Measurements from ENCODE around the gene ATP5MG. TPM values are rescaled to one million over a fixed set of nuclear protein-coding genes. Genes with fewer than 3 reads are reported as not detected.
"Not testable (repeated sequence)": the region's sequence is repeated elsewhere in the genome, so short reads cannot be mapped to it uniquely, and the experiment has no call there.

The ATP5MG gene
- total RNA-seq, 1 experiment from 2014 or later: 227 TPM

DNA sequence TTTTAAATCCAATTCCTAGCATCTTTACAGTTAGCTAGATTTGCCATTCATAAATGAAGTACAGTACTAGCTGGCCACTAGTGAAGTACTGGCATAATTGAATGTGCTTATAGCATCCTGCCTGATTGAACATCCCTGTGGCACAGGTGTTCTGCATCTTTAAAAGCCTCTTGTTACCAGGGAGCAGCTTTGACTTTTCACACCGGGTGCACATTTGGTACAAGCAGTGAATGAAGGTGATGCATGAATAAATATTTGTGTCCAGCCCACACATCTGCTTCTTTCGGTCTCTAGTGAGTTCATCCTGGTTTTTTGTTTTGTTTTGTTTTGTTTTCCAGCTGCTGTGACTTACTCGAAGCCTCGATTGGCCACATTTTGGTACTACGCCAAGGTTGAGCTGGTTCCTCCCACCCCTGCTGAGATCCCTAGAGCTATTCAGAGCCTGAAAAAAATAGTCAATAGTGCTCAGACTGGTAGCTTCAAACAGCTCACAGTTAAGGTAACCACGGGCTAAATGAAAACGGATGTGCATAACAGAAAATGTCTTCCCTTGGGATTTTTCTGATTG lies 5.3 kb downstream of the ATP5MG start:
- no peak for DNase-seq (ENCODE audit: low spot score)

DNA sequence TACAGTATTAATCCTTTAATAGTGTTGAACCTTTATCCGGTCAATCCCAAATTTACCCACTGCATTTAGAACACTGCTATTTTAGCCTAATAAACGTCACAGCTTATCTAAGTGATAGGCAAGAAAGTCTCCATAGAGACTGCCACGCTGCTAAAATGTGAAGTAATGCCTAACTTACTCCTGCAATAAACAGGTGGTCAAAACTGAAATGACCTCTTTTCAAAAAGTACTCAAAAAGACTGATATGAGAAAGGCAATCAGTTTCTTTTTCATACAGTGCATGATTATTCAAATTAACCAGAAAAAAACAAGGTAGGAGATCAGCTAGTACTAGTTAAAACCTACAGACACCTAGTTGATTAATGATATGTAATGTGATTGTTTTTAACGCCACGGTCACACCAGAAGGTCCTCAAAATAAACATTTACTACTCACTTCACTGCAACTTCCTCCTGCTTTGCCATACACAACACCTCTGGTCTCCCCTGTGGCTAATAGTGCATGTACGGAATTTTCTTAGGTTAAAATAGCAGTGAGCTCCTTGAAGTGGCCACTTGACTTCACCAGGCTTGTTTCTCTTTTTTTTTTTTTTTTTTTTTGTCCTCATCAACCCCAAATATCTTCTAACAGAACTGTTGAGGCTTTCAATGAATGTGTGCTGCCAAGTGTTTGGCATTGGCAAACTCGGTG lies 8.8 kb downstream of the ATP5MG start:
- DNase-seq (ENCODE audit: low spot score): no peak

DNA sequence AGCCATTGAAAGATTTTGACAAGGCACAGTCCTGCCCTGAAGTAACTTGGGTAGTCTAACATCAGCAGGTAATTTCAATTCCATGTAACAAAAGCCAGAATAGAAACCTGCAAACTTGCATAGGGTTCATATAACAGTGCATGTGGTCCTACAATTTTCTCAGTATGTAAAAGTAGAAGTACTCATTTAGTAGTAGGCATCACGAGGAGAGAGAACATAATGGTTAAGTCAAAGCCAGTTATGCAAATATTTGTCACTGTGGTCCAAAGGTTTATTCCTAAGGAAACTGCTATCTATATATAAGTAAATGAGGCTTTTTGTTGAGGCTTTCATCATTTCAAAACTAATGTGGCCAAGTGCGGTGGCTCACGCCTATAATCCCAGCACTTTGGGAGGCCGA lies 10.1 kb downstream of the ATP5MG start:
- no peak for DNase-seq (ENCODE audit: low spot score)

DNA sequence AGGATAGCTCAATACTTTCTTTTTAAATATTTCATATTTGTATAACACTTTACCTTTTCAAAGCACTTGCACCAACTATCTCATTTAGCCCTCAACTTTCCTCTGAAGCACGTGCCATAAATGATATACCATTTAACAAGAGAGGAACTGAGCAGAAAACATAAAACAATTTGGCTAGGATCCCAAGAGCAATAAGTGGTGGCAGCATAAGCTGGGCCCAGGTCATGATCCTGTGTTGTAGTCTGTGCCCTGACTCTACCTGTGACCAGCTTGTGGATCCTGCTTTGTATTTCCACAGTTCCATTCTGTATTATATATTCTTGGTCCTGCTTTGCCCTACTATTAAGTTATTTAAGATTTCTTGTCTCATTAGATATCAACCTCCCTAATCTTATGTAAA lies 11.5 kb downstream of the ATP5MG start:
- DNase-seq (ENCODE audit: low spot score): no peak

DNA sequence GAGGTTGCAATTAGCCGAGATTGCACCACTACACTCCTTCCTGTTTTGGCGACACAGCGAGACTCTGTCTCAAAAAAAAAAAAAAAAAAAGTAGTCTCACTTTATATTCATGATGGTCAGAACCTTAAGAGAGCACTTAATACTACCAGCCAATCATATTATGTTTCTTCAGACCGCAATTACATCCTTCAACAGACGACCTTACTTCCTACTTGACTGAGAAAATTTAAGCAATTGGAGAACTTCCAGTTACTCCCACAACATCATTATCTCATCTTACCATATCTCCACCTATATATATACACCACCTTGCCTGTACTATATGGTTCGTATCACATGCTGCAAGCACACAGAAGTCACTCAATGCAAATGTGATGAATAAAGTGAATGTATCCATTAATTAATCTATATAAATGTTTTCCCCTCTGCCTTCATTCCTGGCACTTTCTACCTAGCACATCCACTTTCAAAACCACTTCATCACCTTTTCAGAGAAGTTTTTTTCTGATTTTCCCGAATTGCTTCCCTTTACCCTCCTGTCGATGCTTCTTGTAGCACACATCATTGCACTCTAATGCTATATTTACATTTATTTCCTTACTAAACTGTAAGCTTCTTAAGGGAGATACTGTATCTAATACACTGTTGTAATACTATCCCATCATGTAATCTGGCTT lies 13.8 kb downstream of the ATP5MG start:
- no peak for DNase-seq (ENCODE audit: low spot score)

DNA sequence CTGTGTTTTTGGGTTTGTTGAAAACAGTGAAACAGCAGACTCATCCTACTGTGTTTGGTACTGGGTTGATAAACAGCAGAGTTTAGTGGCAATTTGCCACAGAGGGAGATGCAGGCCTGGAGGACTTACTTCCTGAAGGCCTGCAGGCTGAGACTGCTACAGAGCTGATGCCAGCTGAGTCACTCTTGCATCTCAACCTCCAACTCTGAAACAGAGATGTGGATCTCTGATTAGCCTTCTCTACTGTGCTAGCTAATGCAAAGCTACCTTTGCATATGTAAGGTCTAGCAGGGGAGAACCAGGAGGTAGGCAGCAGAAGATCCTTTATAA lies 14.3 kb downstream of the ATP5MG start:
- DNase-seq (ENCODE audit: low spot score): peak; percentile 64

DNA sequence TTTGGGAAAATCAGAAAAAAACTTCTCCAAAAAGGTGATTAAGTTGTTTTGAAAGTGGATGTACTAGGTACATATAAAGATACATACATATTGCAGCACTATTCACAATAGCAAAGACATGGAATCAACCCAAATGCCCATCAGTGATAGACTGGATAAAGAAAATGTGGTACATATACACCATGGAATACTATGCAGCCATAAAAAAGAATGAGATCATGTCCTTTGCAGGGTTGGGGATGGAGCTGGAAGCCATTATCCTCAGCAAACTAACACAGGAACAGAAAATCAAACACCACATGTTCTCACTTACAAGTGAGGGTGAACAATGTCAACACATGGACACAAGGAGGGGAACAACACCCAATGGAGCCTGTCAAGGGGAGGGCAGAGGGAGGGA lies 15.5 kb downstream of the ATP5MG start:
- not testable (repeated sequence) for DNase-seq (ENCODE audit: low spot score)

DNA sequence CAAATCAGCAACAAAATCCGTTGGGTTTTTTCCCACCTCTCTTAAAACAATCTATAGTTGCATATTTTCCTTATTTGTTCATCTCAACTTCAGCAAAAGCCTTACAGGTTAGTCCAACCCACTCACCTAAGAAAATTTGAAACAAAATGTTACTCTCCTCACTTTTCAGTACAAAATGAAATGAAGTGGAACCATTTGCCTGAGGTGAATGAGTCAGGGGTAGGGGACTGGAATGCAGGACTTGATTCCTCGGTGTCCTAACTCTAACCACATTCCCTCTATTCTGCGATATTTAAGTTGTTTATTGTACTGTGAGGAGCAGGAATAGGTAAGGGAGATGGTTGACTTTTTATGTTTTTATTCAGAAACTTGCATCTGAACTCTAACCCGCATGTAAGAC lies 16.4 kb downstream of the ATP5MG start:
- no peak for DNase-seq (ENCODE audit: low spot score)

DNA sequence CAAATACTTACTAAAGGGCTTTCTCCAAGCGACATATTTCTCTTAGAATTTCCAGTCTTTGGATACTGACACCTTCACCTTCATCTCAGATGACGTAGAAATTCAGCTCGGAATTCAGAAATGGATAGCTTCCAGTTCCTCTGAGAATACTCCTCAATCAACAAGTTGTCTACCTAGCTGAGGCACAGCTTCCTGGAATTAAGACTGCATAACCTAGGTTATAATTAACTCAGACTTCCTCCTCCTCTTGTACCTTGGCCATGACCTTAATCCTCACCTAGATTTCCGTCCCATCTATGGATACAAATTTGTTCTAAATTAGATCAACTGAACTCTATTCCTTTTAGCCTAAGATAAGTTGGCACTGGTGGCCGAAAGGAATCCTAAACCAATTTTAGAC lies 17.4 kb downstream of the ATP5MG start:
- peak; percentile 29 for DNase-seq (ENCODE audit: low spot score)

DNA sequence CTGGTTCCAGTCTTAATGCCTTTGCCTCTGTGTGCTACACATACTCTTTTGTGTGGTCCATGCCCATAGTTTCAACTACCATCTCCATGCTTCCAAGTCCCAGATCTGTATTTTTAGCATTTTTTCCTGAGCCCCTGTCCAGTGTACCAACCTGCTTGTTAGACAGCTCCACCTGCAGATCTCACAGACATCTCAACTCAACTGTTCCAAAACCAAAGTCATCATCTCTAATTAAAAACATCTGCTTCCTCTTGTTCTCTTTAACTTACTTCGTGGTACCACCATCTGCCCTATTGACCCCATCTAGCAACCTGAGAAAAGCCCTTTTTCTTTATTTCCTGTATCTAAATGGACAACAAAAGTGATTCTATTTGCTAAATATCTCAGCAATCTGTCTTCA lies 26.3 kb downstream of the ATP5MG start:
- DNase-seq (ENCODE audit: low spot score): no peak

DNA sequence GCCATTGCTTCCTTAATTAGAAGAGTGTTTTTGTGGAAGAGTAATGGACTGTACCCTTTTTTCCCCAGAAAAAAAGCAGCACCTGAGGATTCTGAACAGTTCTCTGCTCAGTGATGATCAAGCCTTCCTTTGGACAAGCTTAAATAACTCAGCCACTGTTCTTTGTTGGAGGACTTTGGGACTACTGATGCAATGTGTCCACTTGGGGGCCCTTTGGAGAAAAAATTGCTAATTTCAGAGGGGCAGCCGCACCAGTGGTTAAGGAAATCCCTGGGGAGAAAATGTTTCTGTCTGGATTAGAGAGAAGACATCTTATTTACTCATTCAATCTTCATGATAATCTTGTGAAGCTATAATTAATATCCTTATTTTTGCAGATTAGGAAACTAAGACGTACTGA lies 29.6 kb downstream of the ATP5MG start:
- peak; percentile 24 for DNase-seq (ENCODE audit: low spot score)

DNA sequence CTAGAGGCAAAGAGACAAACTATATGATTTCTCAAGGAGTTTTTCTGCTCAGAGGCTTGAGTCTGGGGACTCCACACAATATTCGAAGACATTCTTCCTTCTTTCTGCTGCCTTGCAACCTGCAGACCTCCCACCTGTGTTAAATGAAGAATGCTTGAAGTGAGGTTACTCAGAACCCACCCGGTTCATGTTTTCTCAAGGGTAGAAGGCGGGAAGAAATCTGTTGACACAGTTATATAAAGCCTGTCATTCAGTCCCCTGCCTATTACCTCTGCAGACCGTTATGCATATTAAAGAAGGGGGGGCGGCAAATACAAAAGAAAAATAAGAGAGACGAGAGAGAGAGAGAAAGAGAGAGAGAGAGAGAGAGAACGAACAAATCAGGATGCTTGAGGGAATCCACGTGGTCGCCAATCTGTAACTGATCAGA lies 32.7 kb downstream of the ATP5MG start:
- no peak for DNase-seq (ENCODE audit: low spot score)

DNA sequence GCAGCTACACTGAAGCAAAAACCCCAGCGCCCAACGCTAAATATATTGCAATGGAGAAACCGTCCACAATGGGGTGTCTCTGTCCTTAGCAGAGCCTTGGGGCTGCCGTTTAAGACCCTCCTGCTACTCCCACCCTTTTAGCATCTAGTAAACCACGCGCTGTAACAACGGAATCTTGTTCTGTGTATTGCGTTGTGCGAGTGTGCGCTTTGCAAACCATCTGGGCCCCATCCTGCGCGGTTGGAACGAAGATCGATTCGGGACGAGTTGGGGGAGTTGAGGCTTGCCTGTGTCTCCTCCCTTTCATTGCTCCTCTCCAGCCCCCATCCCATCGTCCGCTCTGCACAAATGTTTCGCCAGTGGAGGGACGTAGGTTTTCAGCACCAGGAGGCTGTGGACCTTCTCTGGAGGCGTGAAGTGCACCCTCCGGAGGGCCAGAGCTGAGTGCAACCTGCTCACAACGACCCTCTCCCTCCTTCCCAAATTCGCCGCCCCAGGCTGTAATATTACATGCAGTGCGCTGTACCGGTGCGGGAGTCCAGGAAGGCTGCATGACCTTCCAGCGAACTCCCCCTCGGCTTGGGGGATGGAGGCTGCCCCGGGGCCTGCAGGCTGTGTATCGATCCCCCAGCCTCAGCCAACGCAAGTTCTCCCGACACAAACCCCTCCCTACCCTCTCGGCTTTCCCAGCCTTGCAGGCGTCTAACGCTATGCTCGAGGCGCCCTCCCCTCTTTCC lies 33.3 kb downstream of the ATP5MG start:
- peak; percentile 38 for DNase-seq (ENCODE audit: low spot score)

DNA sequence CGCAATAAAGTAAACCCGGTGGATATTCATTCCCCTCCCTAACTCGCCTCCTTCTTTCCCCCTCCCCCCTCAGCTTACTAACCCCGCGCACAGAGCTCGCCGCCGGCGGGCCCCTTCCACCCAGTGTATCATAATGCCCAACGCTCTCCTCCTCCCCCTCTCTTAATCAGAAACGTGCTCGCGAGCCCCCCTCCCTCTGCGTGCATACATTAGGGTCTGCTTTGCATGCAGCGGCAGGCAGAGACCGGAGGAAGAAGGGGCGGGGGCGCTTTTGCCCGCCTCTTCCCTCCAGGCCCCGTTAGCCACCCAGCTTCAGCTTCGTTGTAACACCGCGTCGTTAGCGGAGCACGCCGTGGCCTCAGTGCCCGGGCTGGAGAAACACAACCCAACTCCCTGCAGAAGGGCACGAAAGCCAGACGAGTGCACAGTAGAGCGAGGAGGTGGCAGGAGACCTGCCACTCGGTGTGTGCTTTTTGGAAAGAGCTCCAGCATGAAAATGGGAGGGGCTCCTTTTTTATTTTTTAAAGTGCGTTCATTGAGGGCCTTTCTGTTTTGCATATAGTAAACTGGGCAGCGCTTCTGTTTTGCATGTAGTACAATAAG lies 34.0 kb downstream of the ATP5MG start:
- DNase-seq (ENCODE audit: low spot score): peak; percentile 64

DNA sequence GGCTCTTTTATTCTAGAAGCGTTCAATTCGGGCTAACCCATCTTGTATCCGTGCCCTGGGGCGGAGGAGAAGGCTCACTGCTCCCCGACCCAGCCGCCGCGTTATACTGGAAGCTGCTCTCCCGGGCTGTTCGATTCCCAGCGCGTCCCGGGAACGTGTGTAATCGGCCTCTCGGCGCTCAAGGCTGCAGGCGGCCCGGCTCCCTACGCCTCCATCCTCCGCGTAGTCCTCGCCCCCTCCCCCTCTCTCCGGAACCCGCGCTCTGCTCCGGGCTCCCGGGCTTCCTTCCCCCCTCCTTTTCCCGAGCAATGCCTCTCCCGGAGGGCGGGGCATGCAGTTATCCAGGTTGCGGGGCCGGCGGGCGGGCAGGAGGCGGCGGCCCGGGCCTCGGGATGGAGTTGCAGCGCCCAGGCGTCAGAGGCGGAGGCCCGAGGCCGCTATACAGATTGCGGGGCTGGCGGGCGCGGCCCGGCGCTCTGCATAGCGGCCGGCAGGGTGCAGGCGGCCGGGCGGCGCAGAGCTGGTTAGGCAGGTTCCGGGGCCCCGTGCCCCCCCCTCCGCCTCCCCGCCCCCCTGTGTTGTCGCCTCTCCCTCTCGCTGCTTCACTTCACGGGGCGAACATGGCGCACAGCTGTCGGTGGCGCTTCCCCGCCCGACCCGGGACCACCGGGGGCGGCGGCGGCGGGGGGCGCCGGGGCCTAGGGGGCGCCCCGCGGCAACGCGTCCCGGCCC lies 34.7 kb downstream of the ATP5MG start, which contains the start of gene KMT2A:
TSS of gene KMT2A (plus strand) at position 600 of the 732 bp plus-strand sequence. CDS start at position 621, 21 bp downstream.
- DNase-seq (ENCODE audit: low spot score): peak; percentile 97

DNA sequence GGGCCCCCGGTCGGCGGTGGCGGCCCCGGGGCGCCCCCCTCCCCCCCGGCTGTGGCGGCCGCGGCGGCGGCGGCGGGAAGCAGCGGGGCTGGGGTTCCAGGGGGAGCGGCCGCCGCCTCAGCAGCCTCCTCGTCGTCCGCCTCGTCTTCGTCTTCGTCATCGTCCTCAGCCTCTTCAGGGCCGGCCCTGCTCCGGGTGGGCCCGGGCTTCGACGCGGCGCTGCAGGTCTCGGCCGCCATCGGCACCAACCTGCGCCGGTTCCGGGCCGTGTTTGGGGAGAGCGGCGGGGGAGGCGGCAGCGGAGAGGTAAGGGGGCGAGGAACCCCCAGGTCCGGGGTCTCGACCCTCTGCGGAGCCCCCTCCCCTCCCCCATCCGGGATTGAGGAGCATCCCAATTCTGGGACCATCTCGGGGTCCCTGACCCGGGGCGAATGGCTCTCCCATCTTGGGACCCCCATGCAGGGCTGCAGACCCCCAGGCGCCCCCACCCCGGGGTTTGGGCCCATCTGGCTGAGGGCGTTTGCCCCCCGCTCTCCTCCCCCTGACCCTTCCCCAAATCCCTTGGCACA lies 35.3 kb downstream of the ATP5MG start:
- DNase-seq (ENCODE audit: low spot score): peak; percentile 13

DNA sequence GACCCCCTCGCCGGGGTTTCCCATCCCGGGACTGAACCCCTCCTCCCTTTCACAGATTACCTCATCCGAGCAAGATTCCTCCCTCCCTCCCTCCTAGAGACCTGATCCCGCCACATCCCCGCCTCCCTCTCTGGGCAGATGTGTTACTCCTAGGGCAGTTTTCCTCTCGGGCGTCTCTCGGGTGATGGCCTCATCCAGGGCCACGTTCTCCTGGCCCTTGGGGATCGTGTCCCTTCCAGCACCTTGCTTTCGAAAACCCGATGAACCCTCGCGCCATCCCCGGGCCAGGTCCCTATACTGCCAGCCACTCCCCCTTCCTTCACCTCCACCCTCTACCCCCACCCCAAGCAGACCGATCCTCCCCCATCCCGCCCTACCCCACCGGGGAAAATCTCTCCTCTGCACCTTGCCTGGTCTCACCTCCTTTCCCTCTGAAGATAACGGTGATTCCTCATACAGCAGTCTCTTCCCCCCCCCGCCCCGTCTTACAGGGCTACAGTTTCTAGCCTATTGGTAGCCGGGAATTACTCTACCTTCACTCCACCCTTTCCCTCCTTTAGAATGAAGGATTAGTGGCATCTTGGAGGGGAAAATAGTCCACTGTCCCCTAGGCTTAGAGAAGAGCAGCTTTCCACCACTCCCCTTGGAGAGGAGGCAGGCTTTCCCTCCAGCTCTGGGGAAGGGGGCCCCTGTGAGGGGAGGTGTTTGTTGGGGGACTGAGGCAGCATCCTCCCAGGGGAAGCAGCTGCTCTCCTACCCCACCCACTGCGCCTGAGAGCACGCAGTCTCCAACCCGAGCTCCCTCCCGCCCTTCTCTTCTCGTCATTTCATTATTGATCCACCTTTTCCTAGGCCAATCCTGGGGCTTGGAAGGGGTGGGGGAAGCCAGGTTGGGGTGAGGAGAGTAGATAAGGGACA lies 36.1 kb downstream of the ATP5MG start:
- DNase-seq (ENCODE audit: low spot score): peak; percentile 75

DNA sequence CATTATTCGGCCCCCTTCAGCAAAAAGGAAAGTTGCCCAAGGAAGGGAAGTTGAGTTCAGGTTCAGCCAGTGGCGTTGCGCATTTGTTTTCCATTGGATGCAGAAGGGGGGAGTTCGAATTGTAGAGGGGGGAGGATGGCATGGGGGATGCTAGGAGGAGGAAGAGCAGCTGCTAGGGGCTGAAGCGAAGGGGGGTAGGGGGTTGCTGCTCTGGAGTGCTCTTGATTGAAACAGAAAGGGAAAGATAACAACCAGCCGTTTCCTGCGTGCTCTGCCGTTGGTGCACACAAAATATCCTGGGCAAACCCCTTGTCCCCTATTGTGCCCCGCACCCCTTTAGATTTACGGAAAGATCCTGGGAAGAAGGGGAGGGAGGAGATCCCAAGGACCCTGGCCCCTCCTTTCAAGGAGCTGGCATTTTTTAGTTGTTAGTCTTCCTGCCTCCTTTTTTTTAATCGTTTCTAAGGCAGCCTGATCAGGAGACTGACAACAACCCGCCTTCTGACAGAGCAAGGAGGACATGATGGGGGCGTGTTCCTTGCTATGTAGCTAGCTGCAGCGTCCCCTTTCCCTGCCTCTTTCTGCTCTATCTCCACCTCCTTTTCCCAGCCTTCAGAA lies 37.0 kb downstream of the ATP5MG start:
- DNase-seq (ENCODE audit: low spot score): peak; percentile 45

DNA sequence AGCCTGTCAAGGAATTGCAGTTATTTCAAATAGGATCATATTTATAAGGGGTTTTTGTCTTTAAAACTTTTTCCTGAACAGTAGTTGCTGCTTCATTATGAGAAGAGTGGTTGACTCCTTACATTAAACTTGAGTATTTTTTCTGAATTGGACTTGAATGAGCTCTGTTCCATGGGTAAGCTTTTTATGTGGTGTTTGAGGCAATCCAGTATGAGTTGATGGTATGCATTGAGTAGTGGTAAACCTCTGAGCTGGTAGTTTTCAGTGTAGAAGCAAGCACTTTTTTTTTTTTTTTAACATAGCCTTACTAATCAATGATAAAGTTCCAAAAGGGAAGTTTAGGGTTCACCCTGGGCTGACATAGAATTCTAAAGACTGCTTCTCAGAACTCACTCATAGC lies 38.2 kb downstream of the ATP5MG start:
- no peak for DNase-seq (ENCODE audit: low spot score)

Data from HT-29 (cell line).